DND-41 (cell line): ENCODE results near the gene CACNB1.

ENCODE experiments used
- ATAC-seq: fragments of 200-7000 bp; cut with Tn5 transposase; 3 replicates; pipeline ENCODE4 v1.9.1; 2021; ENCODE audit warnings: low read depth; ENCODE audit not compliant: insufficient read depth
- DNase-seq: peaks from one replicate; pipeline ENCODE4 v3.0.0-alpha.2; 2020
- H2AFZ ChIP-seq: 2 replicates; pipeline ENCODE4 v1.6.0; 2012; ENCODE audit warnings: low read depth, low read length
- H3K27ac ChIP-seq: 2 replicates; pipeline ENCODE4 v1.5.1; 2012; ENCODE audit warnings: low read length, inconsistent platforms
- H3K27me3 ChIP-seq: fragments of 200-600 bp; sonication (generic); 2 replicates; pipeline ENCODE4 v1.6.0; 2012; ENCODE audit warnings: low read length, mild to moderate bottlenecking, inconsistent platforms; ENCODE audit not compliant: insufficient read depth, poor library complexity
- H3K36me3 ChIP-seq: 2 replicates; pipeline ENCODE4 v1.5.1; 2012; ENCODE audit warnings: low read length, inconsistent platforms; ENCODE audit not compliant: insufficient read depth
- H3K4me1 ChIP-seq: 2 replicates; pipeline ENCODE4 v1.5.1; 2012; ENCODE audit warnings: mild to moderate bottlenecking, low read length; ENCODE audit not compliant: insufficient read depth
- H3K4me2 ChIP-seq: 2 replicates; pipeline ENCODE4 v1.6.0; 2012; ENCODE audit warnings: mild to moderate bottlenecking, moderate library complexity, low read length, inconsistent platforms; ENCODE audit not compliant: insufficient read depth
- H3K4me3 ChIP-seq, 2 experiments: fragments of 200-600 bp in 1 of 2; shearing (Covaris generic) in 1 of 2; 2 replicates each; pipeline ENCODE4 v1.5.1; 2012 to 2016; ENCODE audit warnings: inconsistent platforms in 2 of 2, low read length in 2 of 2, mild to moderate bottlenecking in 2 of 2, low read depth in 1 of 2, moderate library complexity in 1 of 2
- H3K79me2 ChIP-seq: 2 replicates; pipeline ENCODE4 v1.6.0; 2012; ENCODE audit warnings: low read length, inconsistent platforms; ENCODE audit not compliant: insufficient read depth
- H3K9ac ChIP-seq: 2 replicates; pipeline ENCODE4 v1.6.0; 2012; ENCODE audit warnings: low read depth, mild to moderate bottlenecking, inconsistent platforms, low read length, moderate library complexity
- H3K9me3 ChIP-seq: 2 replicates; pipeline ENCODE4 v1.5.1; 2012; ENCODE audit warnings: low read length, moderate library complexity, mild to moderate bottlenecking, inconsistent platforms; ENCODE audit not compliant: insufficient read depth, severe bottlenecking
- H4K20me1 ChIP-seq: 2 replicates; pipeline ENCODE4 v1.6.0; 2012; ENCODE audit warnings: low read length; ENCODE audit not compliant: insufficient read depth
- EZH2 ChIP-seq: IDR thresholded peaks from 3 replicates; pipeline ENCODE4 v1.6.1; 2012; ENCODE audit warnings: borderline replicate concordance, low read depth, mild to moderate bottlenecking, moderate library complexity, low read length, inconsistent platforms; ENCODE audit not compliant: severe bottlenecking
- TF ChIP-seq, protein P1 (sequence below): IDR thresholded peaks from 2 replicates; pipeline ENCODE4 v1.5.1; 2012; ENCODE audit warnings: borderline replicate concordance, low read length, moderate library complexity, mild to moderate bottlenecking; ENCODE audit not compliant: poor library complexity, severe bottlenecking; ENCODE audit errors: extremely low read depth

Gene CACNB1

DNA sequence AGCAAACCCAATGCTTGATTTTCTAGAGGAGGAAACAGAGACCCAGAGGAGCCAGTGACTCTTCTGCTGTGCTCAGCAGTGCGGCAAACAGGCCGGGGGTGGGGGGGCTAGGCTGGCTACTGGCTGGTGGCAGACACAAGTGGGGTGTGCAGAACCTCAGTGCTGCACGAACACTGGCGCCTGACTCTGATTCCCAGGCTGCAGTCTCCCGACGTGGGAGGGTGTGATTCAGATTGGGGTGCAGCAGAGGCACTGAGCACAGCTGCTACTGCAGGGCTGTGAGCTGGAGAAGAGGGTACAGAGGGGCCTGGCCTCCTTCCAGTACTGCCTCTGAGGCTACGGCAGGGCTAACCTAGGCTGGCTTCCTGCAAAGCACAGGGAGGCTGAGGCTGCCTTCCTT lies 10.7 kb upstream of the CACNB1 start:
- H3K4me1 ChIP-seq = peaks cover 18% of the 10 kb centered on the region
- peaks cover 26% of the 10 kb centered on the region for H3K27me3 ChIP-seq
- DNase-seq (no peak), ATAC-seq (no peak)
- H3K36me3 ChIP-seq = peaks cover 21% of the 10 kb centered on the region
- no peak for TF ChIP-seq EZH2
- TF ChIP-seq, protein P1, sequence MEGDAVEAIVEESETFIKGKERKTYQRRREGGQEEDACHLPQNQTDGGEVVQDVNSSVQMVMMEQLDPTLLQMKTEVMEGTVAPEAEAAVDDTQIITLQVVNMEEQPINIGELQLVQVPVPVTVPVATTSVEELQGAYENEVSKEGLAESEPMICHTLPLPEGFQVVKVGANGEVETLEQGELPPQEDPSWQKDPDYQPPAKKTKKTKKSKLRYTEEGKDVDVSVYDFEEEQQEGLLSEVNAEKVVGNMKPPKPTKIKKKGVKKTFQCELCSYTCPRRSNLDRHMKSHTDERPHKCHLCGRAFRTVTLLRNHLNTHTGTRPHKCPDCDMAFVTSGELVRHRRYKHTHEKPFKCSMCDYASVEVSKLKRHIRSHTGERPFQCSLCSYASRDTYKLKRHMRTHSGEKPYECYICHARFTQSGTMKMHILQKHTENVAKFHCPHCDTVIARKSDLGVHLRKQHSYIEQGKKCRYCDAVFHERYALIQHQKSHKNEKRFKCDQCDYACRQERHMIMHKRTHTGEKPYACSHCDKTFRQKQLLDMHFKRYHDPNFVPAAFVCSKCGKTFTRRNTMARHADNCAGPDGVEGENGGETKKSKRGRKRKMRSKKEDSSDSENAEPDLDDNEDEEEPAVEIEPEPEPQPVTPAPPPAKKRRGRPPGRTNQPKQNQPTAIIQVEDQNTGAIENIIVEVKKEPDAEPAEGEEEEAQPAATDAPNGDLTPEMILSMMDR = no peak
- no peak overlapping the region for H3K9ac ChIP-seq
- no peaks in the 10 kb centered on the region for H3K9me3 ChIP-seq
- H3K4me3 ChIP-seq = no peak overlapping the region
- H3K4me2 ChIP-seq = no peak overlapping the region
- H3K27ac ChIP-seq = no peak overlapping the region
- no peak overlapping the region for H2AFZ ChIP-seq
- no peaks in the 10 kb centered on the region for H3K79me2 ChIP-seq
- peaks cover 21% of the 10 kb centered on the region; the same call in 1 of the 2 replicates for H4K20me1 ChIP-seq

DNA sequence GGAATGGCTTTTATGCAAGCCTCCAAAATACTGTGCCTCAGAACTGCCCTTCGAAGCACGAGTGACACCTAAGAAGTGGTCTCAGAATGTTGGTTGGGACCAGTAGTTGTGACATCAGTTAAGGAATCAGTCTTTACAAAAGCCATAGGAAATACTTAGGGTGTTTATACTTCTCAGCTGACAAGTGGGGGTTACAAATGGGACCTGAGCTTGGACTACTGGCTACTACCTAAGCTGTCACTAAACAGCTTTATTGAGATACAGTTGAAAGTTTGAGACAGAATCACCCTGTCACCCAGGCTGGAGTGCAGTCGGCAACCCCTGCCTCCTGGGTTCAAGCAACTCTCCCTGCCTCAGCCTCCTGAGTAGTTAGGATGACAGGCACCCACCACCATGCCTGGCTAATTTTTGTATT lies 7.7 kb upstream of the CACNB1 start:
- peaks cover 49% of the 10 kb centered on the region for H3K36me3 ChIP-seq
- no peak for DNase-seq
- peaks cover 42% of the 10 kb centered on the region for H4K20me1 ChIP-seq

DNA sequence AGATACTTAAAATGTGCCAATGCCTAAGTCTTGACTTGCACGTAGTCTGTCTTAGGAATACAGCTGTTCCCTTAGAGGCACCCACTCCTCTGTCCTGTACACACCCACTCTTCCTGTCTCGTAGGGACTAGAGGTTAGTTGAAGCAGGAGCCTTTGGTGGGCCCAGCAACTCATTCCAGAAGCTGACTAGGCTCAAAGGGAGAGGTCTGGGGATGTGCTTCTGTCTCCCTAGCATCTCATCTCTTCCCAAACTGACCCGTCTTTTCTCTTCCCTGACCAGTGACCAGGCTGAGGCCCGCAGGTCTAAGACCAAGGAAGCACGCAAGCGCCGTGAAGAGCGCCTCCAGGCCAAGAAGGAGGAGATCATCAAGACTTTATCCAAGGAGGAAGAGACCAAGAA lies 6.8 kb upstream of the CACNB1 start:
- Histone ChIP-seq H3K36me3 (peaks cover 49% of the 10 kb centered on the region), H3K4me3 (no peak overlapping the region), H3K79me2 (peaks cover 30% of the 10 kb centered on the region), H3K27me3 (peaks cover 8% of the 10 kb centered on the region), H3K4me2 (no peak overlapping the region), H2AFZ (no peak overlapping the region), H4K20me1 (peaks cover 42% of the 10 kb centered on the region), H3K4me1 (peaks cover 34% of the 10 kb centered on the region), H3K9ac (no peak overlapping the region), H3K9me3 (no peaks in the 10 kb centered on the region), H3K27ac (no peak overlapping the region)
- no peak for TF ChIP-seq EZH2
- TF ChIP-seq, protein P1 = no peak
- ATAC-seq (no peak), DNase-seq (no peak)

More for the DNA sequence above, 7.7 kb upstream of the CACNB1 start:
- TF ChIP-seq, protein P1 = no peak
- no peak for TF ChIP-seq EZH2
- H3K9me3 ChIP-seq = no peaks in the 10 kb centered on the region
- no peak overlapping the region for H3K4me2 ChIP-seq
- peaks cover 28% of the 10 kb centered on the region for H3K79me2 ChIP-seq
- peaks cover 39% of the 10 kb centered on the region for H3K4me1 ChIP-seq
- no peak for ATAC-seq
- H3K9ac ChIP-seq = no peak overlapping the region
- H3K27ac ChIP-seq = no peak overlapping the region
- H3K27me3 ChIP-seq = peaks cover 17% of the 10 kb centered on the region
- no peak overlapping the region for H2AFZ ChIP-seq
- H3K4me3 ChIP-seq = no peak overlapping the region

DNA sequence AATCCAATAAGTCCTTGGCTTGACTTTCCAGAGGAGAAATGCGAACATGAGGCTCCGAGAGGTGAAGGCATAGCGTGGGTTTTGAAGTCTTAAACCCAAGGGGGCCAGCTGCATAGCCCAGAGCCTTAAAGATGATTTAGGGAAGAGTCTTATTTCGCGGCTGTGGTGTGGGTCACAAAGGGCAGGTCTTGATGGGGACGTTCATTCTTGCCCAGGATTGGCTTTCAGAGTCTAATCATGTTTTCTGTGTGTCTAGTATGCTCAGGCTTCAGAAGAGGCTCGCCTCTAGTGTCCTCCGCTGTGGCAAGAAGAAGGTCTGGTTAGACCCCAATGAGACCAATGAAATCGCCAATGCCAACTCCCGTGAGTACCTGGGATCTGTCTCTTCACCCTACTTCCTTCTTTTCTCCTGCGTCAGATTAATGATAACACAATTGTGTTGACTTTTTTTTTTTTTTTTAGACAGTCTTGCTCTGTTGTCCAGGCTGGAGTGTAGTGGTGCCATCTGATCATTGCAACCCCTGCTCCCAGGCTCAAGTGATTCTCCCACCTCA lies 3.6 kb upstream of the CACNB1 start:
- Histone ChIP-seq H3K4me3 (peak overlapping the region; percentile 88 to 97), H3K79me2 (peaks cover 48% of the 10 kb centered on the region), H3K9ac (peak overlapping the region; percentile 79), H3K27ac (peak overlapping the region; percentile 99), H3K4me2 (peak overlapping the region; percentile 98), H3K9me3 (no peaks in the 10 kb centered on the region), H4K20me1 (peaks cover 46% of the 10 kb centered on the region), H3K4me1 (peaks cover 52% of the 10 kb centered on the region), H2AFZ (peak overlapping the region; percentile 87; the same call in 1 of the 2 replicates), H3K36me3 (peaks cover 49% of the 10 kb centered on the region), H3K27me3 (no peaks in the 10 kb centered on the region)
- no peak for TF ChIP-seq EZH2
- TF ChIP-seq, protein P1 = no peak
- DNase-seq = no peak
- no peak for ATAC-seq
